Neural cell (in vitro differentiated cells): ENCODE measurements around the gene TACC2. TPM values are rescaled to one million over a fixed set of nuclear protein-coding genes. Genes with fewer than 3 reads are reported as not detected.

Experiments used
- H2AFZ ChIP-seq: fragments of 200-600, 300-800 bp; sonication (generic), shearing (Covaris generic); 2 replicates; pipeline ENCODE4 v1.6.0; 2014; ENCODE audit warnings: low read depth, mild to moderate bottlenecking, antibody characterized with exemption, low read length, moderate library complexity
- H3F3A ChIP-seq: fragments of 200-600 bp; shearing (Covaris generic); 2 replicates; pipeline ENCODE4 v1.6.1; 2016; ENCODE audit warnings: mild to moderate bottlenecking, moderate library complexity, mixed read lengths, antibody characterized with exemption, low read length; ENCODE audit not compliant: insufficient read depth, poor library complexity, severe bottlenecking
- H3K27ac ChIP-seq: fragments of 200-600, 300-800 bp; sonication (generic), shearing (Covaris generic); 2 replicates; pipeline ENCODE4 v1.5.1; 2014; ENCODE audit warnings: mild to moderate bottlenecking, low read length, moderate library complexity
- H3K27me3 ChIP-seq: fragments of 300-800, 200-600 bp; sonication (generic), shearing (Covaris generic); 2 replicates; pipeline ENCODE4 v1.6.0; 2014; ENCODE audit warnings: mild to moderate bottlenecking, low read depth, low read length, moderate library complexity; ENCODE audit not compliant: insufficient read depth
- H3K36me3 ChIP-seq: fragments of 300-800, 200-600 bp; sonication (generic), shearing (Covaris generic); 2 replicates; pipeline ENCODE4 v1.5.1; 2014; ENCODE audit warnings: mild to moderate bottlenecking, antibody characterized with exemption, low read length, moderate library complexity; ENCODE audit not compliant: insufficient read depth
- H3K4me2 ChIP-seq: fragments of 300-800, 200-600 bp; sonication (generic), shearing (Covaris generic); 2 replicates; pipeline ENCODE4 v1.6.0; 2014; ENCODE audit warnings: mild to moderate bottlenecking, low read length
- H3K4me3 ChIP-seq: fragments of 300-800, 200-600 bp; sonication (generic), shearing (Covaris generic); 2 replicates; pipeline ENCODE4 v1.5.1; 2014; ENCODE audit warnings: mild to moderate bottlenecking, low read length, moderate library complexity
- H3K79me2 ChIP-seq: fragments of 200-600 bp; shearing (Covaris generic); replicated peaks from 2 replicates; pipeline ENCODE4 v1.6.0; 2014; ENCODE audit warnings: mild to moderate bottlenecking, low read length, moderate library complexity; ENCODE audit not compliant: insufficient read depth
- H3K9ac ChIP-seq: fragments of 300-800, 200-600 bp; sonication (generic), shearing (Covaris generic); 2 replicates; pipeline ENCODE4 v1.6.1; 2016; ENCODE audit warnings: mild to moderate bottlenecking, low read length, mixed read lengths
- H3K9me2 ChIP-seq: fragments of 200-600 bp; shearing (Covaris generic); 2 replicates; pipeline ENCODE4 v1.6.1; 2016; ENCODE audit warnings: mild to moderate bottlenecking, low read length, mixed read lengths; ENCODE audit not compliant: insufficient read depth
- H3K9me3 ChIP-seq: fragments of 200-600, 300-800 bp; sonication (generic), shearing (Covaris generic); 2 replicates; pipeline ENCODE4 v1.6.1; 2016; ENCODE audit warnings: mild to moderate bottlenecking, mixed run types, low read length, moderate library complexity, mixed read lengths
- H4K20me1 ChIP-seq: fragments of 200-600 bp; shearing (Covaris generic); 2 replicates; pipeline ENCODE4 v1.6.1; 2016; ENCODE audit warnings: mild to moderate bottlenecking, mixed run types; ENCODE audit not compliant: insufficient read depth
- EP300 ChIP-seq: fragments of 450-650 bp; conservative IDR thresholded peaks from 2 replicates; pipeline ENCODE4 v1.6.1; 2014; ENCODE audit warnings: antibody characterized with exemption, mild to moderate bottlenecking, moderate library complexity; ENCODE audit not compliant: poor library complexity, severe bottlenecking
- EZH2 ChIP-seq: fragments of 200-600, 300-800 bp; shearing (Covaris generic), sonication (generic); IDR thresholded peaks from 2 replicates; pipeline ENCODE4 v1.6.1; 2014; ENCODE audit warnings: antibody characterized with exemption, low read length, borderline replicate concordance, mild to moderate bottlenecking; ENCODE audit not compliant: insufficient read depth, poor library complexity, severe bottlenecking
- MXI1 ChIP-seq: fragments of 450-650 bp; conservative IDR thresholded peaks from 2 replicates; pipeline ENCODE4 v1.6.1; 2014; ENCODE audit warnings: antibody characterized with exemption, mild to moderate bottlenecking; ENCODE audit not compliant: poor library complexity, severe bottlenecking
- POLR2AphosphoS5 ChIP-seq: IDR thresholded peaks from 2 replicates; pipeline ENCODE4 v1.6.1; 2012
- RAD21 ChIP-seq: fragments of 450-650 bp; conservative IDR thresholded peaks from 2 replicates; pipeline ENCODE4 v1.6.1; 2014; ENCODE audit warnings: antibody characterized with exemption, mild to moderate bottlenecking, moderate library complexity
- REST ChIP-seq: IDR thresholded peaks from 2 replicates; pipeline ENCODE4 v1.6.1; 2012; ENCODE audit warnings: borderline replicate concordance
- SMC3 ChIP-seq: fragments of 450-650 bp; conservative IDR thresholded peaks from 2 replicates; pipeline ENCODE4 v1.6.1; 2014; ENCODE audit warnings: antibody characterized with exemption, mild to moderate bottlenecking, moderate library complexity; ENCODE audit not compliant: poor library complexity
- TAF1 ChIP-seq: IDR thresholded peaks from 2 replicates; pipeline ENCODE4 v1.6.1; 2012; ENCODE audit warnings: low read depth
- polyA plus RNA-seq: library from polyadenylated mRNA; depleted of rRNA; stranded (reverse); fragments of >200 nt; gene quantifications from 2 replicates; pipeline ENCODE4 v1.2.3, GENCODE V29; 2014
- TF ChIP-seq, protein P1 (sequence below): fragments of 450-650 bp; IDR thresholded peaks from 2 replicates; pipeline ENCODE4 v1.5.1; 2014; ENCODE audit warnings: antibody characterized with exemption, mild to moderate bottlenecking, moderate library complexity; ENCODE audit not compliant: poor library complexity, severe bottlenecking

TACC2 gene
- polyA plus RNA-seq, 1 donor from 2014 or later: 17.6 TPM

- peaks cover 3% of the 10 kb centered on the region for H4K20me1 ChIP-seq
- H3K27ac ChIP-seq: no peak overlapping the region
- H2AFZ ChIP-seq: no peak overlapping the region
- no peaks in the 10 kb centered on the region for H3K9me2 ChIP-seq
- H3K9me3 ChIP-seq: no peaks in the 10 kb centered on the region
- H3K4me2 ChIP-seq: no peak overlapping the region
- no peaks in the 10 kb centered on the region for H3K36me3 ChIP-seq
- no peaks in the 10 kb centered on the region for H3K27me3 ChIP-seq
- H3K79me2 ChIP-seq: peaks cover 36% of the 10 kb centered on the region
- H3K4me3 ChIP-seq: no peak overlapping the region
- no peaks in the 10 kb centered on the region for H3F3A ChIP-seq
- TF ChIP-seq, protein P1, sequence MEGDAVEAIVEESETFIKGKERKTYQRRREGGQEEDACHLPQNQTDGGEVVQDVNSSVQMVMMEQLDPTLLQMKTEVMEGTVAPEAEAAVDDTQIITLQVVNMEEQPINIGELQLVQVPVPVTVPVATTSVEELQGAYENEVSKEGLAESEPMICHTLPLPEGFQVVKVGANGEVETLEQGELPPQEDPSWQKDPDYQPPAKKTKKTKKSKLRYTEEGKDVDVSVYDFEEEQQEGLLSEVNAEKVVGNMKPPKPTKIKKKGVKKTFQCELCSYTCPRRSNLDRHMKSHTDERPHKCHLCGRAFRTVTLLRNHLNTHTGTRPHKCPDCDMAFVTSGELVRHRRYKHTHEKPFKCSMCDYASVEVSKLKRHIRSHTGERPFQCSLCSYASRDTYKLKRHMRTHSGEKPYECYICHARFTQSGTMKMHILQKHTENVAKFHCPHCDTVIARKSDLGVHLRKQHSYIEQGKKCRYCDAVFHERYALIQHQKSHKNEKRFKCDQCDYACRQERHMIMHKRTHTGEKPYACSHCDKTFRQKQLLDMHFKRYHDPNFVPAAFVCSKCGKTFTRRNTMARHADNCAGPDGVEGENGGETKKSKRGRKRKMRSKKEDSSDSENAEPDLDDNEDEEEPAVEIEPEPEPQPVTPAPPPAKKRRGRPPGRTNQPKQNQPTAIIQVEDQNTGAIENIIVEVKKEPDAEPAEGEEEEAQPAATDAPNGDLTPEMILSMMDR: no peak
- TF ChIP-seq SMC3: no peak
- no peak for TF ChIP-seq RAD21
- no peak for TF ChIP-seq TAF1
- no peak for TF ChIP-seq EP300
- no peak for TF ChIP-seq REST
- no peak for TF ChIP-seq POLR2AphosphoS5
- no peak for TF ChIP-seq MXI1
- no peak for TF ChIP-seq EZH2
- H3K9ac ChIP-seq: no peak overlapping the region
Observed at GRCh38 chr10:122189185-122189584, 200.2 kb downstream of the TACC2 start.

GRCh38 chr10:122190176-122190943 is 201.4 kb downstream of the TACC2 start:
- peaks cover 36% of the 10 kb centered on the region for H3K79me2 ChIP-seq
- no peak overlapping the region for H3K27ac ChIP-seq
- no peaks in the 10 kb centered on the region for H3K9me3 ChIP-seq
- no peak overlapping the region for H2AFZ ChIP-seq
- H3K36me3 ChIP-seq: no peaks in the 10 kb centered on the region
- H3K27me3 ChIP-seq: no peaks in the 10 kb centered on the region
- TF ChIP-seq SMC3: no peak
- TF ChIP-seq MXI1: no peak
- TF ChIP-seq REST: no peak
- TF ChIP-seq TAF1: no peak
- TF ChIP-seq EP300: no peak
- TF ChIP-seq, protein P1: no peak
- TF ChIP-seq EZH2: no peak
- TF ChIP-seq RAD21: no peak
- no peak for TF ChIP-seq POLR2AphosphoS5
- H4K20me1 ChIP-seq: peaks cover 3% of the 10 kb centered on the region
- no peak overlapping the region for H3K4me2 ChIP-seq
- H3K4me3 ChIP-seq: no peak overlapping the region
- H3F3A ChIP-seq: no peaks in the 10 kb centered on the region
- no peak overlapping the region for H3K9ac ChIP-seq
- no peaks in the 10 kb centered on the region for H3K9me2 ChIP-seq
